ENCODE data around the gene OCRL.
A peak's percentile ranks its signal among the peaks of the same experiment; 100 is the strongest.

OCRL gene

GRCh38 chrX:129618997-129619396, 78.9 kb downstream of the OCRL start:
- TF ChIP-seq POLR2AphosphoS5 (IDR thresholded peaks at IDR 0.05; ENCODE audit: low read depth, low read length) (no peak), REST (IDR thresholded peaks at IDR 0.05; ENCODE audit: insufficient read depth in 1 of 2, low read depth in 2 of 2, low read length in 2 of 2) (no peak), FOXP2 (optimal IDR thresholded peaks at IDR 0.05; ENCODE audit: borderline replicate concordance, extremely low read depth, extremely low read length, insufficient read depth) (no peak), SIN3A (IDR thresholded peaks at IDR 0.05; ENCODE audit: borderline replicate concordance, insufficient read depth, low read length) (no peak), TAF1 (IDR thresholded peaks at IDR 0.05; ENCODE audit: borderline replicate concordance, insufficient read depth, low read length) (no peak)

- TF ChIP-seq POLR2AphosphoS5 (IDR thresholded peaks at IDR 0.05; ENCODE audit: low read depth, low read length) (no peak), TAF1 (IDR thresholded peaks at IDR 0.05; ENCODE audit: borderline replicate concordance, insufficient read depth, low read length) (no peak), FOXP2 (optimal IDR thresholded peaks at IDR 0.05; ENCODE audit: borderline replicate concordance, extremely low read depth, extremely low read length, insufficient read depth) (peak; percentile 43), SIN3A (IDR thresholded peaks at IDR 0.05; ENCODE audit: borderline replicate concordance, insufficient read depth, low read length) (peak; percentile 74; the same call in 1 of the 2 replicates)
These were observed 82.8 kb downstream of the OCRL start for GRCh38 chrX:129622757-129623301.

- TF ChIP-seq REST (IDR thresholded peaks at IDR 0.05; ENCODE audit: insufficient read depth in 1 of 2, low read depth in 2 of 2, low read length in 2 of 2) (no peak), SIN3A (IDR thresholded peaks at IDR 0.05; ENCODE audit: borderline replicate concordance, insufficient read depth, low read length) (no peak)
These were observed 86.0 kb downstream of the OCRL start for GRCh38 chrX:129626026-129626425.

GRCh38 chrX:129629837-129630236, 89.8 kb downstream of the OCRL start:
- TF ChIP-seq POLR2AphosphoS5 (IDR thresholded peaks at IDR 0.05; ENCODE audit: low read depth, low read length), result no peak
- TF ChIP-seq REST (IDR thresholded peaks at IDR 0.05; ENCODE audit: insufficient read depth in 1 of 2, low read depth in 2 of 2, low read length in 2 of 2), result no peak
- TF ChIP-seq TAF1 (IDR thresholded peaks at IDR 0.05; ENCODE audit: borderline replicate concordance, insufficient read depth, low read length), result no peak
- TF ChIP-seq SIN3A (IDR thresholded peaks at IDR 0.05; ENCODE audit: borderline replicate concordance, insufficient read depth, low read length), result no peak
- no peak for TF ChIP-seq FOXP2 (optimal IDR thresholded peaks at IDR 0.05; ENCODE audit: borderline replicate concordance, extremely low read depth, extremely low read length, insufficient read depth)

- TF ChIP-seq POLR2AphosphoS5 (IDR thresholded peaks at IDR 0.05; ENCODE audit: low read depth, low read length) (no peak), SIN3A (IDR thresholded peaks at IDR 0.05; ENCODE audit: borderline replicate concordance, insufficient read depth, low read length) (no peak), REST (IDR thresholded peaks at IDR 0.05; ENCODE audit: insufficient read depth in 1 of 2, low read depth in 2 of 2, low read length in 2 of 2) (no peak), TAF1 (IDR thresholded peaks at IDR 0.05; ENCODE audit: borderline replicate concordance, insufficient read depth, low read length) (no peak), FOXP2 (optimal IDR thresholded peaks at IDR 0.05; ENCODE audit: borderline replicate concordance, extremely low read depth, extremely low read length, insufficient read depth) (no peak)
These were observed 91.8 kb downstream of the OCRL start for GRCh38 chrX:129631849-129632248.
